Heart left ventricle (tissue), 16 donors: Measurements from ENCODE around the gene ACSBG1. TPM values are rescaled to one million over a fixed set of nuclear protein-coding genes. Genes with fewer than 3 reads are reported as not detected.

Experiments
- ATAC-seq, 4 donors: fragments of 200-7000 bp; cut with Tn5 transposase; one replicate each; pipeline ENCODE4 v1.9.1; 2020 to 2022; ENCODE audit warnings: moderate library complexity in 4 of 4, mild to moderate bottlenecking in 3 of 4, moderate number of reproducible peaks in 1 of 4
- DNase-seq, 5 donors: peaks; one replicate each; pipeline ENCODE4 v3.0.0-alpha.2; 2020
- H3K27ac ChIP-seq, 12 donors: fragments of 200-600 bp; sonication (generic) in 4 of 12; one replicate each; pipeline versions ENCODE4 v1.5.0 to v1.8.0; 2016 to 2022; ENCODE audit warnings: mild to moderate bottlenecking in 2 of 12
- H3K27me3 ChIP-seq, 9 donors: fragments of 200-600 bp; sonication (generic) in 2 of 9; one replicate each; pipeline versions ENCODE4 v1.5.1 to v1.8.0; 2016 to 2022; ENCODE audit warnings: mild to moderate bottlenecking in 3 of 9
- H3K36me3 ChIP-seq, 9 donors: fragments of 200-600 bp; sonication (generic) in 2 of 9; one replicate each; pipeline versions ENCODE4 v1.5.0 to v1.8.0; 2018 to 2022; ENCODE audit warnings: mild to moderate bottlenecking in 2 of 9
- H3K4me1 ChIP-seq, 12 donors: fragments of 200-600 bp; sonication (generic) in 4 of 12; one replicate each; pipeline versions ENCODE4 v1.5.0 to v1.8.0; 2016 to 2022; ENCODE audit warnings: mild to moderate bottlenecking in 3 of 12
- H3K4me3 ChIP-seq, 12 donors: fragments of 200-600 bp; sonication (generic) in 4 of 12; one replicate each; pipeline versions ENCODE4 v1.5.0 to v1.8.0; 2017 to 2022; ENCODE audit warnings: mild to moderate bottlenecking in 9 of 12, moderate library complexity in 4 of 12
- H3K9me3 ChIP-seq, 12 donors: fragments of 200-600 bp; sonication (generic) in 4 of 12; one replicate each; pipeline versions ENCODE4 v1.5.0 to v1.8.0; 2016 to 2022; ENCODE audit warnings: mild to moderate bottlenecking in 1 of 12
- CTCF ChIP-seq, 12 donors: fragments of 200-600 bp; sonication (generic) in 4 of 12; IDR thresholded peaks; one replicate each; pipeline versions ENCODE4 v1.5.0 to v1.8.0; 2018 to 2022; ENCODE audit warnings: antibody characterized with exemption in 12 of 12, mild to moderate bottlenecking in 5 of 12
- POLR2A ChIP-seq, 2 donors: fragments of 450-650 bp; IDR thresholded peaks; one replicate each; pipeline ENCODE4 v1.6.1; 2017; ENCODE audit warnings: antibody characterized with exemption in 2 of 2, mild to moderate bottlenecking in 2 of 2, moderate library complexity in 2 of 2
- WGBS, 4 donors: extraction: QIAGEN DNeasy Blood & Tissue Kit in 2 of 4; methylation state at CpG; one replicate each; pipeline versions ENCODE4 v1.1.5 to v1.1.7; 2013 to 2018; 5-methylcytosine and 5-hydroxymethylcytosine counted together
- intact Hi-C, 10 donors: fragments of 100-400 bp; cut with DNase I; formaldehyde crosslinking; loops; one replicate each; pipeline versions ENCODE4 v1.11.1 to v1.14.2; 2022
- polyA plus RNA-seq, 2 donors: library from polyadenylated mRNA; stranded (reverse); fragments of 200-250 nt; gene quantifications; one replicate each; pipeline ENCODE4 v1.2.3, GENCODE V29; 2013
- total RNA-seq, 9 donors: library from RNA; depleted of rRNA in 2 of 9; stranded (reverse); fragments of >200 nt in 2 of 9; fragmentation: NEBNext Ultra II Directional in 3 of 9; extraction: Animal tissue kit (Norgen Biotek cat#: 25700) in 3 of 9; gene quantifications; one replicate each; pipeline versions ENCODE4 v1.1.0 to v1.2.4, GENCODE V29; 2016 to 2023
- donor health status: ischemic (EF 13 %, LVEDD 7.1; RV severe dilation, severe dysfunction).
- donor health status: healthy with polysubstance abuse.
- donor health status: DM: no; HTN: yes; CAD: no.
- donor health status: DM: no; HTN: no; CAD: no.
- donor health status: ischemic (EF 25% LVEDD 6.9; RV normal size, moderate dysfunction).
- donor health status: ischemic (EF 25% LVEDD 5.7; RV mildly dilated, moderate dysfunction).
- donor health status: healthy.
- donor health status: DM: yes; HTN: yes; CAD: no.
- donor health status: ischemic (EF 35%, LVEDD 5.7; RV mildly dilated, moderate dysfunction).
- donor health status: nonischemic (EF 11% LVEDD 7.7; RV severe dilation, severe dysfunction).
- donor health status: DM: yes; HTN: yes; CAD: no.
- donor health status: PGD.
- donor health status: ischemic (EF 29% LVEDD 5.4; RV normal size, mild dysfunction).
- donor health status: nonischemic (EF 23%, LVEDD 6.1; RV moderate dilation, normal function).

ACSBG1 gene
- total and polyA plus RNA-seq, 11 donors, result 0.05 to 1.2 (median 0.16) TPM; not detected in 5

- peak in 1 of 4 donors; percentile 1 for ATAC-seq
- H3K4me3 ChIP-seq, result peak overlapping the region; percentile 47 to 98 (median 82)
- 9 to 12% (median 10%) methylated on average over 19 to 20 of the region's 20 CpGs for WGBS, 4 donors
- peak overlapping the region; percentile 76 to 97 (median 91) for H3K27ac ChIP-seq
- TF ChIP-seq CTCF (IDR thresholded peaks at IDR 0.05) (no peak), POLR2A (IDR thresholded peaks at IDR 0.05) (no peak)
- H3K9me3 ChIP-seq, result no peaks in the 10 kb centered on the region
- no peaks in the 10 kb centered on the region for H3K27me3 ChIP-seq
- no peak for DNase-seq
- peaks cover 0 to 7% (median 0%) of the 10 kb centered on the region in 9 donors for H3K36me3 ChIP-seq
- H3K4me1 ChIP-seq, result peaks cover 4 to 57% (median 37%) of the 10 kb centered on the region in 12 donors
- intact Hi-C loops, result no loop called here
These were observed 84.3 kb downstream of the ACSBG1 start for GRCh38 chr15:78149805-78150751.

GRCh38 chr15:78149068-78149804 is 85.1 kb downstream of the ACSBG1 start, which contains the start of gene IDH3A:
Gene IDH3A (plus strand): TSS chr15:78149362. CDS start chr15:78149404, 42 bp downstream.
- peaks cover 2 to 49% (median 29%) of the 10 kb centered on the region in 12 donors for H3K4me1 ChIP-seq
- 0 to 1% (median 1%) methylated on average over 45 to 79 of the region's 79 CpGs for WGBS, 4 donors
- intact Hi-C loops, result no loop called here

GRCh38 chr15:78148392-78149067 is 85.8 kb downstream of the ACSBG1 start:
- Histone ChIP-seq H3K9me3 (no peaks in the 10 kb centered on the region), H3K4me3 (peak overlapping the region; percentile 47 to 98 (median 82)), H3K36me3 (peaks cover 0 to 7% (median 0%) of the 10 kb centered on the region in 9 donors), H3K4me1 (peaks cover 0 to 49% (median 28%) of the 10 kb centered on the region in 12 donors), H3K27me3 (no peaks in the 10 kb centered on the region), H3K27ac (peak overlapping the region in 11 of 12 donors; percentile 32 to 95 (median 78))
- ATAC-seq (no peak), DNase-seq (no peak)
- TF ChIP-seq POLR2A (IDR thresholded peaks at IDR 0.05), result no peak
- TF ChIP-seq CTCF (IDR thresholded peaks at IDR 0.05), result no peak
- WGBS, 4 donors, result 22 to 26% (median 24%) methylated on average over 14 of the region's 14 CpGs
- intact Hi-C loops, result no loop called here

More at GRCh38 chr15:78149068-78149804, 85.1 kb downstream of the ACSBG1 start, which contains the start of gene IDH3A:
- DNase-seq, result peak; percentile 100
- TF ChIP-seq CTCF (IDR thresholded peaks at IDR 0.05) (no peak), POLR2A (IDR thresholded peaks at IDR 0.05) (peak; percentile 70 to 94)
- Histone ChIP-seq H3K27ac (peak within 1 kb of the TSS; percentile 76 to 97 (median 91)), H3K4me3 (peak within 1 kb of the TSS; percentile 47 to 98 (median 82)), H3K27me3 (no peaks in the 10 kb centered on the region), H3K36me3 (peaks cover 0 to 7% (median 0%) of the 10 kb centered on the region in 9 donors), H3K9me3 (no peaks in the 10 kb centered on the region)
- ATAC-seq, result peak; percentile 96 to 98 (median 97)
